K562 (cell line): Measurements from ENCODE around the gene NR6A1. TPM values are rescaled to one million over a fixed set of nuclear protein-coding genes. Genes with fewer than 3 reads are reported as not detected.

ENCODE experiments used
- ATAC-seq: fragments of 200-7000 bp; cut with Tn5 transposase; 3 replicates; pipeline ENCODE4 v1.9.1; 2020; ENCODE audit warnings: moderate library complexity
- BruUV-seq: library from RNA; stranded (reverse); fragments of 400-500 nt; replicated peaks from 2 replicates; lab custom pipeline; 2021; lab: Mats Ljungman, UMichigan
- CTCF ChIA-PET: fragments of 300-600 bp; formaldehyde crosslinking; extraction: SDS; loops from one replicate; lab custom pipeline; 2021; ENCODE audit warnings: low intra/inter-chr PET ratio; lab: Yijun Ruan, JAX
- POLR2A ChIA-PET: fragments of 300-600, 350-650 bp; sonication (Branson Sonifier 250); formaldehyde crosslinking; extraction: SDS; loops from one replicate; lab custom pipeline; 2021; ENCODE audit warnings: antibody characterized with exemption, inconsistent platforms; lab: Yijun Ruan, JAX
- DNase-seq, 4 experiments: peaks; one replicate each; pipeline versions ENCODE4 v3.0.0 to v3.0.0-alpha.2; 2011 to 2018; ENCODE audit warnings: low spot score in 3 of 4, mixed read lengths in 3 of 4; ENCODE audit errors: extremely low read depth in 1 of 4
- FAIRE-seq: peaks from 2 replicates; lab custom pipeline; 2011; peaks lifted over from hg19 to GRCh38; lab: Jason Lieb, UNC
- H2AFZ ChIP-seq: 2 replicates; pipeline ENCODE4 v1.6.0; 2011; ENCODE audit warnings: low read depth, low read length, control low read depth, inconsistent platforms
- H3K27ac ChIP-seq: fragments of 200-600 bp; 3 replicates; pipeline ENCODE4 v1.8.0; 2011; ENCODE audit warnings: low read depth, mild to moderate bottlenecking, control low read depth, inconsistent platforms, low read length, moderate library complexity, mixed read lengths; ENCODE audit errors: extremely low read depth
- H3K27me3 ChIP-seq, 2 experiments: fragments of 300-600 bp in 1 of 2; 2 replicates in 1 of 2; 3 replicates in 1 of 2; pipeline versions ENCODE4 v1.6.0 to v1.8.0; 2011; ENCODE audit warnings: inconsistent platforms in 2 of 2, low read length in 2 of 2, mild to moderate bottlenecking in 1 of 2, mixed read lengths in 1 of 2, moderate library complexity in 1 of 2; ENCODE audit not compliant: control insufficient read depth in 2 of 2, insufficient read depth in 2 of 2
- H3K36me3 ChIP-seq: fragments of 300-600 bp; 3 replicates; pipeline ENCODE4 v1.8.0; 2011; ENCODE audit warnings: mild to moderate bottlenecking, low read length, inconsistent platforms; ENCODE audit not compliant: control insufficient read depth, insufficient read depth
- H3K4me1 ChIP-seq, 2 experiments: fragments of 200-600 bp in 1 of 2; replicated peaks in 1 of 2; 2 replicates in 1 of 2; 3 replicates in 1 of 2; pipeline versions ENCODE4 v1.5.1 to v1.8.0; 2011; ENCODE audit warnings: inconsistent platforms in 2 of 2, low read length in 2 of 2, mild to moderate bottlenecking in 1 of 2, mixed read lengths in 1 of 2, moderate library complexity in 1 of 2; ENCODE audit not compliant: control insufficient read depth in 2 of 2, insufficient read depth in 2 of 2
- H3K4me2 ChIP-seq: 2 replicates; pipeline ENCODE4 v1.6.1; 2011; ENCODE audit warnings: low read length, control low read depth, inconsistent platforms, mixed read lengths; ENCODE audit not compliant: insufficient read depth
- H3K4me3 ChIP-seq: fragments of 200-600 bp; sonication (generic), shearing (Covaris generic); 2 replicates; pipeline ENCODE4 v1.5.1; 2016; ENCODE audit warnings: control low read depth, inconsistent platforms
- H3K79me2 ChIP-seq: fragments of 200-600 bp; 3 replicates; pipeline ENCODE4 v1.8.0; 2011; ENCODE audit warnings: low read length, inconsistent platforms; ENCODE audit not compliant: control insufficient read depth, insufficient read depth
- H3K9ac ChIP-seq, 2 experiments: 2 replicates each; pipeline versions ENCODE4 v1.6.0 to v1.6.1; 2011; ENCODE audit warnings: low read depth in 2 of 2, low read length in 2 of 2, control low read depth in 1 of 2, inconsistent platforms in 1 of 2, mild to moderate bottlenecking in 1 of 2, mixed read lengths in 1 of 2; ENCODE audit not compliant: insufficient read depth in 1 of 2
- H3K9me1 ChIP-seq: one replicate; pipeline ENCODE4 v1.6.0; 2011; ENCODE audit warnings: inconsistent platforms, mild to moderate bottlenecking, low read length, moderate library complexity; ENCODE audit not compliant: control insufficient read depth, insufficient read depth
- H3K9me3 ChIP-seq: replicated peaks from 2 replicates; pipeline ENCODE4 v1.5.1; 2011; ENCODE audit warnings: low read depth, low read length, inconsistent platforms; ENCODE audit not compliant: control insufficient read depth, insufficient read depth
- H4K20me1 ChIP-seq: replicated peaks from 2 replicates; pipeline ENCODE4 v1.6.1; 2011; ENCODE audit warnings: low read length, inconsistent platforms, mixed read lengths; ENCODE audit not compliant: control insufficient read depth, insufficient read depth
- GTF2E2 ChIP-seq: fragments of 200-800 bp; sonication (Bioruptor generic); IDR thresholded peaks from 2 replicates; pipeline ENCODE4 v1.6.1; 2016; ENCODE audit warnings: missing genetic modification characterization, missing compliant biosample characterization
- IRF2 ChIP-seq: sonication (generic); formaldehyde crosslinking; IDR thresholded peaks from 2 replicates; pipeline ENCODE4 v1.8.1; 2022; ENCODE audit warnings: mild to moderate bottlenecking, missing genetic modification reagents
- ZNF124 ChIP-seq: sonication (generic); formaldehyde crosslinking; IDR thresholded peaks from 2 replicates; pipeline ENCODE4 v1.8.1; 2022; ENCODE audit warnings: missing genetic modification reagents
- ZNF146 ChIP-seq: IDR thresholded peaks from one replicate; pipeline ENCODE4 v1.6.1; 2018; ENCODE audit warnings: missing compliant biosample characterization; ENCODE audit not compliant: unreplicated experiment
- ZZZ3 ChIP-seq: fragments of 450-650 bp; IDR thresholded peaks from 2 replicates; pipeline ENCODE4 v1.6.1; 2016; ENCODE audit warnings: antibody characterized with exemption, mild to moderate bottlenecking, moderate library complexity
- WGBS: fragments of 100-300 bp; shearing (Covaris generic); methylation state at CpG from one replicate; pipeline ENCODE4 v1.1.6; 2016; ENCODE audit warnings: low coverage, mixed read lengths; ENCODE audit not compliant: insufficient coverage; ENCODE audit errors: missing lambda C conversion rate; 5-methylcytosine and 5-hydroxymethylcytosine counted together
- in situ Hi-C: fragments of 300-500 bp; cut with MboI; formaldehyde crosslinking; loops from 4 replicates; pipeline ENCODE4 v1.15.0; 2018; ENCODE audit warnings: inconsistent platforms, mixed read lengths
- intact Hi-C: fragments of 100-400 bp; cut with micrococcal nuclease; formaldehyde crosslinking; loops from 2 replicates; pipeline ENCODE4 v1.14.2; 2022
- polyA plus RNA-seq, 8 experiments: library from polyadenylated mRNA; depleted of rRNA in 4 of 8; stranded (reverse) in 5 of 8; unstranded in 3 of 8; fragments of >200 nt; fragmentation: Nextera tagmentation in 2 of 8; fragmentation: Illumina TruSeq in 1 of 8; extraction: Ambion mirVana in 2 of 8; extraction: Trizol in 1 of 8; gene quantifications; 2 replicates each; pipeline versions ENCODE4 v1.2.1 to v1.2.3, GENCODE V29; 2011 to 2014; ENCODE audit warnings: inconsistent platforms in 1 of 8, missing spikeins in 1 of 8
- total RNA-seq, 7 experiments: library from RNA; depleted of rRNA in 6 of 7; stranded (reverse); fragments of >200 nt in 6 of 7; fragmentation: Illumina TruSeq in 2 of 7; extraction: Trizol in 2 of 7; gene quantifications; 2 replicates each; pipeline versions ENCODE4 v1.2.1 to v1.2.3, GENCODE V29; 2011 to 2021; ENCODE audit warnings: low replicate concordance in 1 of 7
- TF ChIP-seq, protein P1 (sequence below): fragments of 450-650 bp; IDR thresholded peaks from 2 replicates; pipeline ENCODE4 v1.6.1; 2016

NR6A1 gene
- total and polyA plus RNA-seq, 9 of the 15 experiments (the other 6 are each of a cell fraction or from before 2014, with no cell fraction given), result 9.7 to 55.4 (median 28.3) TPM

GRCh38 chr9:124686918-124687317 is 84.2 kb downstream of the NR6A1 start:
- Histone ChIP-seq H3K4me2 (no peak overlapping the region), H4K20me1 (0 out of 2 replicates have a peak, but pooled peaks cover 4% of the 10 kb centered on the region), H2AFZ (no peak overlapping the region), H3K27ac (no peak overlapping the region), H3K36me3 (peaks cover 15% of the 10 kb centered on the region; the same call in 2 of the 3 replicates), H3K9ac (no peak overlapping the region), H3K9me3 (no peaks in the 10 kb centered on the region), H3K27me3 (no peaks in the 10 kb centered on the region), H3K4me3 (no peak overlapping the region), H3K79me2 (no peaks in the 10 kb centered on the region), H3K9me1 (no peaks in the 10 kb centered on the region), H3K4me1 (peaks cover 0 to 3% of the 10 kb centered on the region in 2 experiments; a peak in 1 of 5 replicates)
- ATAC-seq (no peak), FAIRE-seq (no peak), DNase-seq (no peak)
- WGBS, result 100% methylated on average over 2 of the region's 2 CpGs
- no TSS peak for BruUV-seq
- TF ChIP-seq ZZZ3 (no peak), ZNF124 (CRISPR knock-in tag) (no peak), ZNF146 (no peak), IRF2 (CRISPR knock-in tag) (no peak), GTF2E2 (no peak)
- TF ChIP-seq, protein P1, sequence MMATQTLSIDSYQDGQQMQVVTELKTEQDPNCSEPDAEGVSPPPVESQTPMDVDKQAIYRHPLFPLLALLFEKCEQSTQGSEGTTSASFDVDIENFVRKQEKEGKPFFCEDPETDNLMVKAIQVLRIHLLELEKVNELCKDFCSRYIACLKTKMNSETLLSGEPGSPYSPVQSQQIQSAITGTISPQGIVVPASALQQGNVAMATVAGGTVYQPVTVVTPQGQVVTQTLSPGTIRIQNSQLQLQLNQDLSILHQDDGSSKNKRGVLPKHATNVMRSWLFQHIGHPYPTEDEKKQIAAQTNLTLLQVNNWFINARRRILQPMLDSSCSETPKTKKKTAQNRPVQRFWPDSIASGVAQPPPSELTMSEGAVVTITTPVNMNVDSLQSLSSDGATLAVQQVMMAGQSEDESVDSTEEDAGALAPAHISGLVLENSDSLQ, result 0 out of 2 replicates have a peak, but pooled peaks have one; percentile 13
- CTCF ChIA-PET, result no interaction called here
- POLR2A ChIA-PET, result no interaction called here
- in situ Hi-C loops (no loop called here), intact Hi-C loops (no loop called here)
